ENCODE data around the gene DLL3. TPM values are rescaled to one million over a fixed set of nuclear protein-coding genes. Genes with fewer than 3 reads are reported as not detected.

DLL3 gene
- total RNA-seq, 1 donor from 2014 or later, result not detected

GRCh38 chr19:39508629-39509028, 9.9 kb downstream of the DLL3 start:
- no peak for ATAC-seq
- DNase-seq, result no peak
- intact Hi-C loops (cut with micrococcal nuclease), result no loop called here

GRCh38 chr19:39509233-39509632, 10.5 kb downstream of the DLL3 start:
- intact Hi-C loops (cut with micrococcal nuclease), result no loop called here
- ATAC-seq (no peak), DNase-seq (no peak)

- intact Hi-C loops (cut with micrococcal nuclease), result no loop called here
- no peak for DNase-seq
- no peak for ATAC-seq
Observed at GRCh38 chr19:39512988-39513387, 14.2 kb downstream of the DLL3 start.

- ATAC-seq, result no peak
- no peak for DNase-seq
- intact Hi-C loops (cut with micrococcal nuclease), result no loop called here
Observed at GRCh38 chr19:39514840-39515550, 16.2 kb downstream of the DLL3 start, which contains the start of gene SELENOV. SELENOV (plus strand) TSS chr19:39515139; CDS start chr19:39515213, 74 bp downstream.

- no peak for DNase-seq
- intact Hi-C loops (cut with micrococcal nuclease), result no loop called here
- no peak for ATAC-seq
Observed at GRCh38 chr19:39515551-39516191, 16.9 kb downstream of the DLL3 start.

- no peak for ATAC-seq
- intact Hi-C loops (cut with micrococcal nuclease), result no loop called here
- no peak for DNase-seq
Observed at GRCh38 chr19:39516270-39516669, 17.5 kb downstream of the DLL3 start.

GRCh38 chr19:39517432-39517831, 18.7 kb downstream of the DLL3 start:
- intact Hi-C loops (cut with micrococcal nuclease), result no loop called here
- ATAC-seq (no peak), DNase-seq (no peak)

- no peak for ATAC-seq
- DNase-seq, result no peak
- intact Hi-C loops (cut with micrococcal nuclease), result no loop called here
Observed at GRCh38 chr19:39518458-39518857, 19.7 kb downstream of the DLL3 start.

- no peak for ATAC-seq
- intact Hi-C loops (cut with micrococcal nuclease), result no loop called here
- no peak for DNase-seq
Observed at GRCh38 chr19:39518975-39519374, 20.2 kb downstream of the DLL3 start.

- intact Hi-C loops (cut with micrococcal nuclease), result no loop called here
- ATAC-seq (no peak), DNase-seq (no peak)
Observed at GRCh38 chr19:39520541-39521484, 22.1 kb downstream of the DLL3 start.

- ATAC-seq, result no peak
Observed at GRCh38 chr19:39524495-39524894, 25.7 kb downstream of the DLL3 start.

GRCh38 chr19:39525205-39525604, 26.5 kb downstream of the DLL3 start:
- ATAC-seq (no peak), DNase-seq (no peak)
- intact Hi-C loops (cut with micrococcal nuclease), result no loop called here

More at GRCh38 chr19:39524495-39524894, 25.7 kb downstream of the DLL3 start:
- DNase-seq, result no peak
- intact Hi-C loops (cut with micrococcal nuclease), result no loop called here

GRCh38 chr19:39531834-39532232, 33.1 kb downstream of the DLL3 start:
- no peak for DNase-seq
- intact Hi-C loops (cut with micrococcal nuclease), result loop anchor here (10.0 kb wide), 1 partner anchor 47 kb away; the partner anchor contains the start of gene TIMM50
- no peak for ATAC-seq

GRCh38 chr19:39532233-39533002, 33.7 kb downstream of the DLL3 start, which contains the start of gene EID2B:
EID2B (minus strand) TSS chr19:39532852; CDS start chr19:39532802, 50 bp downstream.
- DNase-seq (peak; percentile 99), ATAC-seq (peak; percentile 98)
- intact Hi-C loops (cut with micrococcal nuclease), result loop anchor here (10.0 kb wide), 1 partner anchor 48 kb away; the partner anchor contains the start of gene TIMM50

- ATAC-seq, result no peak
- intact Hi-C loops (cut with micrococcal nuclease), result loop anchor here (10.0 kb wide), 1 partner anchor 48 kb away; the partner anchor contains the start of gene TIMM50
- DNase-seq, result no peak
Observed at GRCh38 chr19:39533003-39533512, 34.3 kb downstream of the DLL3 start.

GRCh38 chr19:39533791-39534190, 35.0 kb downstream of the DLL3 start:
- intact Hi-C loops (cut with micrococcal nuclease), result loop anchor here (10.0 kb wide), 1 partner anchor 49 kb away; the partner anchor contains the start of gene TIMM50
- ATAC-seq (no peak), DNase-seq (no peak)

GRCh38 chr19:39539165-39539517, 40.4 kb downstream of the DLL3 start:
- DNase-seq (no peak), ATAC-seq (no peak)
- intact Hi-C loops (cut with micrococcal nuclease), result loop anchor here (10.0 kb wide), 1 partner anchor 54 kb away; the partner anchor contains the start of gene TIMM50

All from left ventricle myocardium superior (tissue), 1 donor.